ENCODE measurements around the gene ACSS1.

DNA sequence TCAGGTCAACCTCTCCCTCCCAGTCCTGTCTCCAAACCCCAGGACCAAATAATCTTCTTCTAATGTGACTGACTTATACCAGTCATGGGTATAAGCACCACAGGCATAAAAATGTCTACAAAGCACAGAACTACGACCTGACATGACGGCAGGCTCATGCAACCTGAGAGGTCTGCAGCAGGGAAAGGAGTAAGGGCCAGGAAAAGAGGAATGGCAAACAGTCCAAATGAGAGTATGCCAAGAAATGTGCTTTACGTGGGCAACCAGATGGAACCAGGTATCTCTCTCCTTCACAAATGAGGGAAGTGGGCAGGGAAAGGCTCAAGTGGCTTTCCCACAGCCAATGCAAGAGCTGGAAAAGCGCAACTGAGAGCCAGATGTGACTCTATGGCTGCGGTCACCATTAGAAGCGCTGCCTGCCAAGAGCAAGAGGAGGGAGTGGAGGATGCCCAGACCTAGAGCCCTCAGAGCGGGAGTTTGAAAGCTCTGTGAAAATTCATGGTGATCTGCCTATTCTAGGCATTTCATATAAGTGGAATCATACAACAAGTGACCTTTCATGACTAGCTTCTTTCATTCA, 71.4 kb downstream of the ACSS1 start:
- TF ChIP-seq, protein P1, sequence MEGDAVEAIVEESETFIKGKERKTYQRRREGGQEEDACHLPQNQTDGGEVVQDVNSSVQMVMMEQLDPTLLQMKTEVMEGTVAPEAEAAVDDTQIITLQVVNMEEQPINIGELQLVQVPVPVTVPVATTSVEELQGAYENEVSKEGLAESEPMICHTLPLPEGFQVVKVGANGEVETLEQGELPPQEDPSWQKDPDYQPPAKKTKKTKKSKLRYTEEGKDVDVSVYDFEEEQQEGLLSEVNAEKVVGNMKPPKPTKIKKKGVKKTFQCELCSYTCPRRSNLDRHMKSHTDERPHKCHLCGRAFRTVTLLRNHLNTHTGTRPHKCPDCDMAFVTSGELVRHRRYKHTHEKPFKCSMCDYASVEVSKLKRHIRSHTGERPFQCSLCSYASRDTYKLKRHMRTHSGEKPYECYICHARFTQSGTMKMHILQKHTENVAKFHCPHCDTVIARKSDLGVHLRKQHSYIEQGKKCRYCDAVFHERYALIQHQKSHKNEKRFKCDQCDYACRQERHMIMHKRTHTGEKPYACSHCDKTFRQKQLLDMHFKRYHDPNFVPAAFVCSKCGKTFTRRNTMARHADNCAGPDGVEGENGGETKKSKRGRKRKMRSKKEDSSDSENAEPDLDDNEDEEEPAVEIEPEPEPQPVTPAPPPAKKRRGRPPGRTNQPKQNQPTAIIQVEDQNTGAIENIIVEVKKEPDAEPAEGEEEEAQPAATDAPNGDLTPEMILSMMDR (IDR thresholded peaks at IDR 0.05) = no peak
- TF ChIP-seq POLR2A (IDR thresholded peaks at IDR 0.05) = no peak
